Left lung (tissue), 10 donors: ENCODE measurements around the gene PNPO. TPM values are rescaled to one million over a fixed set of nuclear protein-coding genes. Genes with fewer than 3 reads are reported as not detected.

ENCODE experiments used
- ATAC-seq: fragments of 200-7000 bp; cut with Tn5 transposase; one replicate; pipeline ENCODE4 v1.9.1; 2020; ENCODE audit warnings: moderate library complexity
- DNase-seq, 4 donors: peaks; one replicate each; pipeline ENCODE4 v3.0.0-alpha.2; 2013 to 2020
- H3K27ac ChIP-seq, 2 donors: fragments of 200-600 bp; sonication (generic) in 1 of 2; one replicate each; pipeline versions ENCODE4 v1.5.0 to v1.8.0; 2020 to 2021
- H3K27me3 ChIP-seq, 2 donors: fragments of 200-600 bp; sonication (generic) in 1 of 2; one replicate each; pipeline versions ENCODE4 v1.5.0 to v1.8.0; 2020 to 2021
- H3K36me3 ChIP-seq, 2 donors: fragments of 200-600 bp; sonication (generic) in 1 of 2; one replicate each; pipeline versions ENCODE4 v1.5.0 to v1.8.0; 2020 to 2021
- H3K4me1 ChIP-seq, 2 donors: fragments of 200-600 bp; one replicate each; pipeline ENCODE4 v1.8.0; 2021
- H3K4me3 ChIP-seq, 2 donors: fragments of 200-600 bp; sonication (generic) in 1 of 2; one replicate each; pipeline versions ENCODE4 v1.5.0 to v1.8.0; 2020 to 2021; ENCODE audit warnings: mild to moderate bottlenecking in 1 of 2
- H3K9me3 ChIP-seq, 2 donors: fragments of 200-600 bp; sonication (generic) in 1 of 2; one replicate each; pipeline versions ENCODE4 v1.5.0 to v1.8.0; 2020 to 2021
- CTCF ChIP-seq, 2 donors: fragments of 200-600 bp; sonication (generic) in 1 of 2; IDR thresholded peaks; one replicate each; pipeline versions ENCODE4 v1.5.0 to v1.8.0; 2021; ENCODE audit warnings: antibody characterized with exemption in 2 of 2
- intact Hi-C, 2 donors: fragments of 100-400 bp; cut with DNase I; formaldehyde crosslinking; loops; one replicate each; pipeline versions ENCODE4 v1.11.2 to v1.14.2; 2022
- polyA plus RNA-seq, 6 donors: library from polyadenylated mRNA; unstranded; fragments of 120-200 nt; gene quantifications; one replicate each; pipeline ENCODE4 v1.2.1, GENCODE V29; 2013; ENCODE audit not compliant: insufficient read length in 6 of 6
- total RNA-seq, 2 donors: library from RNA; stranded (reverse); fragmentation: NEBNext Ultra II Directional; extraction: Animal tissue kit (Norgen Biotek cat#: 25700); gene quantifications; one replicate each; pipeline ENCODE4 v1.2.1, GENCODE V29; 2021
- donor health status: DM: no; HTN: yes; CAD: no.
- donor health status: DM: no; HTN: no; CAD: no.

PNPO gene
- total and polyA plus RNA-seq, 8 donors = 10.7 to 40.0 (median 13.0) TPM

GRCh38 chr17:47961406-47961805, 20.0 kb downstream of the PNPO start:
- Histone ChIP-seq H3K4me1 (no peaks in the 10 kb centered on the region), H3K27me3 (no peaks in the 10 kb centered on the region), H3K27ac (no peak overlapping the region), H3K9me3 (no peaks in the 10 kb centered on the region), H3K36me3 (no peaks in the 10 kb centered on the region), H3K4me3 (no peak overlapping the region)
- TF ChIP-seq CTCF (IDR thresholded peaks at IDR 0.05) = no peak
- ATAC-seq (no peak), DNase-seq (no peak)
- intact Hi-C loops = no loop called here

- H3K27ac ChIP-seq = no peak overlapping the region
- no peaks in the 10 kb centered on the region for H3K4me1 ChIP-seq
- DNase-seq = no peak
- H3K36me3 ChIP-seq = no peaks in the 10 kb centered on the region
- intact Hi-C loops = no loop called here
- no peak overlapping the region for H3K4me3 ChIP-seq
- no peak for ATAC-seq
- H3K9me3 ChIP-seq = no peaks in the 10 kb centered on the region
- no peak for TF ChIP-seq CTCF (IDR thresholded peaks at IDR 0.05)
- H3K27me3 ChIP-seq = no peaks in the 10 kb centered on the region
Observed at GRCh38 chr17:47962901-47963300, 21.5 kb downstream of the PNPO start.

- Histone ChIP-seq H3K27me3 (no peaks in the 10 kb centered on the region), H3K4me1 (peaks cover 0 to 3% of the 10 kb centered on the region in 2 donors), H3K27ac (no peak overlapping the region), H3K4me3 (no peak overlapping the region), H3K36me3 (no peaks in the 10 kb centered on the region), H3K9me3 (no peaks in the 10 kb centered on the region)
- intact Hi-C loops = no loop called here
- no peak for TF ChIP-seq CTCF (IDR thresholded peaks at IDR 0.05)
- no peak for ATAC-seq
- DNase-seq = no peak
Observed at GRCh38 chr17:47964856-47965255, 23.5 kb downstream of the PNPO start.

GRCh38 chr17:47966079-47966519, 24.7 kb downstream of the PNPO start:
- H3K27me3 ChIP-seq = no peaks in the 10 kb centered on the region
- peak overlapping the region in 1 of 2 donors; percentile 10 for H3K27ac ChIP-seq
- H3K36me3 ChIP-seq = no peaks in the 10 kb centered on the region
- no peak for TF ChIP-seq CTCF (IDR thresholded peaks at IDR 0.05)
- intact Hi-C loops = no loop called here
- DNase-seq (no peak), ATAC-seq (no peak)
- H3K4me3 ChIP-seq = no peak overlapping the region
- H3K4me1 ChIP-seq = peaks cover 0 to 10% of the 10 kb centered on the region in 2 donors
- no peaks in the 10 kb centered on the region for H3K9me3 ChIP-seq

GRCh38 chr17:47967607-47968252, 26.4 kb downstream of the PNPO start:
- H3K27me3 ChIP-seq = no peaks in the 10 kb centered on the region
- no peak overlapping the region for H3K4me3 ChIP-seq
- no peak for TF ChIP-seq CTCF (IDR thresholded peaks at IDR 0.05)
- DNase-seq (no peak), ATAC-seq (no peak)
- H3K4me1 ChIP-seq = peaks cover 9 to 22% of the 10 kb centered on the region in 2 donors
- H3K9me3 ChIP-seq = no peaks in the 10 kb centered on the region
- peak overlapping the region in 1 of 2 donors; percentile 23 for H3K27ac ChIP-seq
- intact Hi-C loops = no loop called here
- H3K36me3 ChIP-seq = no peaks in the 10 kb centered on the region
